ENCODE data around the gene ZNF335. TPM values are rescaled to one million over a fixed set of nuclear protein-coding genes. Genes with fewer than 3 reads are reported as not detected.

Gene ZNF335
- total RNA-seq, 1 experiment from 2014 or later, result 26.9 TPM

DNA sequence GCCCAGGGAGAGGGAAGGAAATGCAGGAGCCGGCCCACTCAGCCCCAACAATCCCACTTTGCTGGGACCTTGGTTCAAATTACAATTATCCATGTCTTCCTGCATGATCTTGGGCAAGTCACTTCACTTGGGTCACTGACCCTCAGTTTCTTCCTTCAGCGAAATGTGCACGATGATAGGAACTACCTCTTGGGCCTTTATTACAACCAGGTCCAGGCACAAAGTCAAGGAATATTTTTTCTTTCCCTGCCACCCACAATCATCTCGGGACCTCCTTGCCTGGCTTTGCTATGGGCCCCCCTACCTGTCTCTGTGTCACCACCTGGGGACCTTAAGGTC, 59.7 kb downstream of the ZNF335 start:
- no peak for DNase-seq (ENCODE audit: unreplicated experiment)
- ChIA-PET CTCF (no interaction called here), POLR2A (no interaction called here)
- peaks cover 6% of the 10 kb centered on the region for H3K4me1 Mint-ChIP-seq (ENCODE audit: insufficient read depth, unreplicated experiment)
- no peak overlapping the region for H3K4me3 Mint-ChIP-seq (ENCODE audit: unreplicated experiment)
- peaks cover 16% of the 10 kb centered on the region for H3K27me3 Mint-ChIP-seq (ENCODE audit: insufficient read depth, unreplicated experiment)
- no peaks in the 10 kb centered on the region for H3K36me3 Mint-ChIP-seq (ENCODE audit: insufficient read depth, unreplicated experiment)
- no peak overlapping the region for H3K27ac Mint-ChIP-seq (ENCODE audit: low read depth, unreplicated experiment)
- TF ChIP-seq, protein P1, sequence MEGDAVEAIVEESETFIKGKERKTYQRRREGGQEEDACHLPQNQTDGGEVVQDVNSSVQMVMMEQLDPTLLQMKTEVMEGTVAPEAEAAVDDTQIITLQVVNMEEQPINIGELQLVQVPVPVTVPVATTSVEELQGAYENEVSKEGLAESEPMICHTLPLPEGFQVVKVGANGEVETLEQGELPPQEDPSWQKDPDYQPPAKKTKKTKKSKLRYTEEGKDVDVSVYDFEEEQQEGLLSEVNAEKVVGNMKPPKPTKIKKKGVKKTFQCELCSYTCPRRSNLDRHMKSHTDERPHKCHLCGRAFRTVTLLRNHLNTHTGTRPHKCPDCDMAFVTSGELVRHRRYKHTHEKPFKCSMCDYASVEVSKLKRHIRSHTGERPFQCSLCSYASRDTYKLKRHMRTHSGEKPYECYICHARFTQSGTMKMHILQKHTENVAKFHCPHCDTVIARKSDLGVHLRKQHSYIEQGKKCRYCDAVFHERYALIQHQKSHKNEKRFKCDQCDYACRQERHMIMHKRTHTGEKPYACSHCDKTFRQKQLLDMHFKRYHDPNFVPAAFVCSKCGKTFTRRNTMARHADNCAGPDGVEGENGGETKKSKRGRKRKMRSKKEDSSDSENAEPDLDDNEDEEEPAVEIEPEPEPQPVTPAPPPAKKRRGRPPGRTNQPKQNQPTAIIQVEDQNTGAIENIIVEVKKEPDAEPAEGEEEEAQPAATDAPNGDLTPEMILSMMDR (IDR thresholded peaks at IDR 0.05; ENCODE audit: unreplicated experiment), result no peak
- no TSS peak for BruUV-seq (replicated peaks)
- H3K9me3 Mint-ChIP-seq (ENCODE audit: unreplicated experiment), result no peaks in the 10 kb centered on the region
- intact Hi-C loops (cut with micrococcal nuclease), result no loop called here

- H3K27ac Mint-ChIP-seq (ENCODE audit: low read depth, unreplicated experiment), result no peak within 1 kb of the TSS
- DNase-seq (ENCODE audit: unreplicated experiment), result no peak
- BruUV-seq (replicated peaks), result no TSS peak
- no peaks in the 10 kb centered on the region for H3K9me3 Mint-ChIP-seq (ENCODE audit: unreplicated experiment)
- TF ChIP-seq, protein P1 (IDR thresholded peaks at IDR 0.05; ENCODE audit: unreplicated experiment), result no peak
- H3K4me3 Mint-ChIP-seq (ENCODE audit: unreplicated experiment), result no peak within 1 kb of the TSS
- CTCF ChIA-PET, result no interaction called here
- intact Hi-C loops (cut with micrococcal nuclease), result no loop called here
- peaks cover 13% of the 10 kb centered on the region for H3K27me3 Mint-ChIP-seq (ENCODE audit: insufficient read depth, unreplicated experiment)
- POLR2A ChIA-PET, result interaction anchor here (0.7 to 2.1 kb wide), 2 partner anchors 8 to 16 kb away, joined by 4 to 6 read pairs; no protein-coding TSS in a partner anchor
- H3K36me3 Mint-ChIP-seq (ENCODE audit: insufficient read depth, unreplicated experiment), result no peaks in the 10 kb centered on the region
- H3K4me1 Mint-ChIP-seq (ENCODE audit: insufficient read depth, unreplicated experiment), result peaks cover 6% of the 10 kb centered on the region
These were observed 60.3 kb downstream of the ZNF335 start, which contains the start of gene PLTP for GRCh38 chr20:45911486-45912343. Gene PLTP, minus strand, starts transcription at chr20:45912155. Its CDS starts 703 bp downstream, at chr20:45911452.

DNA sequence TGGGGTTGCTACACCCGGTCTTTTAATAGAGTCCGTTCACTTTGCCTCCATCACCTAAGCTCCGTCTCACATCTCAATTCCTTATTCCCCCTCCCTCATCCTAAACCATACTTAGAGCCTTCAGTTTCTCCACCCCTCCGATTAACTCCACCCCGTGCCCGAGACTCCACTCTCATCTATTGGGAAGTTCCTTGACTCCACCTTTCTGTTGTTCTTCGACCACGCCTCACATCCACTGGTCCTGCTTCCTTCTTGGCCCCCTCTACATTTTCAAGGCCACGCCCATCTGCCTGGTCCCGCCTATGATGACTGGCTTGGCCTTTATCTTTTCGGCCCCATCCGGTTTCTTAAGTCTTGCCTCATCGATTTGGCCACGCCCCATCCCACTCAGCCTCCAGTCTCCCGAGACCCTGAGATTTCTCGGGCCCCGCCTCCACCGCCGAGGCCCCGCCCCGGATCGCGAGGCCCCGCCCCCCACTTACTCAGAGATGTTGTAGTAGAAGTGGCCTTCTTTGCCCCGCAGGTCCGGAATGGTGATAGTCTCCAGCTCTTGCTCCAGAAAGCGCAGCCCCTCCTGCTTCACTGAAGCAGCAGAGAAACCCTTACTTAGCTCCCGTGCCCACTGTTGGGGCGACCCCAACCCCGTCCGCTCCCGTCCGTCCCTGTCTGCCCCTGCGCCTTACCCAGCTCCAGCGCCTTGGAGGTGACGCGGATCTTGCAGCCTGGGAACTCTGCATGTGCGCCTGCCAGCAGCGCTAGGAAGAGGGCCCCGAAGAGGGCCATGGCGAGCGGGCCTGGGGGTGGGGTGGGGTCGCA, 61.1 kb downstream of the ZNF335 start:
- no TSS peak for BruUV-seq (replicated peaks)
- CTCF ChIA-PET, result interaction anchor here (0.7 to 1.1 kb wide), 2 partner anchors 18 to 33 kb away, joined by 4 to 5 read pairs; no protein-coding TSS in a partner anchor
- H3K4me3 Mint-ChIP-seq (ENCODE audit: unreplicated experiment), result no peak overlapping the region
- H3K27ac Mint-ChIP-seq (ENCODE audit: low read depth, unreplicated experiment), result no peak overlapping the region
- H3K9me3 Mint-ChIP-seq (ENCODE audit: unreplicated experiment), result no peaks in the 10 kb centered on the region
- POLR2A ChIA-PET, result interaction anchor here (0.7 to 2.1 kb wide), 5 partner anchors 9 to 34 kb away, joined by 3 to 6 read pairs (median 5); partner anchors contain the start of genes CTSA and NEURL2
- no peaks in the 10 kb centered on the region for H3K36me3 Mint-ChIP-seq (ENCODE audit: insufficient read depth, unreplicated experiment)
- H3K27me3 Mint-ChIP-seq (ENCODE audit: insufficient read depth, unreplicated experiment), result peaks cover 4% of the 10 kb centered on the region
- DNase-seq (ENCODE audit: unreplicated experiment), result peak; percentile 97
- peaks cover 8% of the 10 kb centered on the region for H3K4me1 Mint-ChIP-seq (ENCODE audit: insufficient read depth, unreplicated experiment)
- intact Hi-C loops (cut with micrococcal nuclease), result no loop called here
- TF ChIP-seq, protein P1 (IDR thresholded peaks at IDR 0.05; ENCODE audit: unreplicated experiment), result no peak
